Measurements from ENCODE around the gene PAX7.
"Not testable (repeated sequence)": the region's sequence is repeated elsewhere in the genome, so short reads cannot be mapped to it uniquely, and the experiment has no call there.

PAX7 gene

GRCh38 chr1:18749569-18749968 lies 118.9 kb downstream of the PAX7 start:
- DNase-seq (ENCODE audit: low read depth in 1 of 2, low spot score in 1 of 2), result no peak

DNA sequence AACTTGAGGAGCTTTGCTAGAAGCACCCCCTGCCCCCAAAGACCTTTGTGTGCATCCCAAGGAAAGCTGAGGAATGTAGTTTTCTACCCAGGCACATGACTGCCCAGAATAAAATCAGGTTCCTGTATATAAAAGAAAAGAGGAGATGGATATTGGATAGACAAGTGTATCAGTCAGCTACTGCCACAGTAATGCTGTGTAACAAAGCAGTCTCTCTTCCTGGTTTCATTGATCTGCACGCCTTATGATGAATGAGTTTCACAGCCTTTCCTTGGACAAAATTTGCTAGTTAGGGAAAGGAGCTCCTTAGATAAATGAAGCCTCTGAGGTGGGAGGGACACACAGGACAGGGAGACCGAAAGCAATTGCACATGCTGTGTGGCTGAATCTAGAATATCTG lies 120.0 kb downstream of the PAX7 start:
- no peak for DNase-seq (ENCODE audit: low read depth in 1 of 2, low spot score in 1 of 2)

GRCh38 chr1:18751425-18751824 lies 120.8 kb downstream of the PAX7 start:
- no peak for DNase-seq (ENCODE audit: low read depth in 1 of 2, low spot score in 1 of 2)

DNA sequence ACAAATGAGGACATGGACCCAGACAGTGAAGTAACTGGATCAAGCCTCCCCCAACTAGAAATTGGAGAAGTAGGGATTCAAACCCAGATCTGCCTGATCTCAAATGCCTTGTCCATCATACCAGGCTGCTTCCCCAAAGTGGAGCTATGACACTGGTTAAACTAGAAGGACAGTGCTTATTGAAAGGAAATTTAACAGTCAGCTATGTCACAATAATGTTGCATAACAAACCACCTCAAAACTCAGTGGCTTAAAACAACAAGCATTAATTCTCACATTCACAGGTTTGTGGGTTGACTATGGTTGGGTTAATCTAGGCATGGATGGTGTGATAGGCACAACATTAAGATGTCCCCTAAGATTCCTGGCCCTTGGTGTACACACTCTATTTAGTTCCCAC lies 121.8 kb downstream of the PAX7 start:
- no peak for DNase-seq (ENCODE audit: low read depth in 1 of 2, low spot score in 1 of 2)

GRCh38 chr1:18760156-18760555 lies 129.5 kb downstream of the PAX7 start:
- DNase-seq (ENCODE audit: low read depth in 1 of 2, low spot score in 1 of 2), result no peak

DNA sequence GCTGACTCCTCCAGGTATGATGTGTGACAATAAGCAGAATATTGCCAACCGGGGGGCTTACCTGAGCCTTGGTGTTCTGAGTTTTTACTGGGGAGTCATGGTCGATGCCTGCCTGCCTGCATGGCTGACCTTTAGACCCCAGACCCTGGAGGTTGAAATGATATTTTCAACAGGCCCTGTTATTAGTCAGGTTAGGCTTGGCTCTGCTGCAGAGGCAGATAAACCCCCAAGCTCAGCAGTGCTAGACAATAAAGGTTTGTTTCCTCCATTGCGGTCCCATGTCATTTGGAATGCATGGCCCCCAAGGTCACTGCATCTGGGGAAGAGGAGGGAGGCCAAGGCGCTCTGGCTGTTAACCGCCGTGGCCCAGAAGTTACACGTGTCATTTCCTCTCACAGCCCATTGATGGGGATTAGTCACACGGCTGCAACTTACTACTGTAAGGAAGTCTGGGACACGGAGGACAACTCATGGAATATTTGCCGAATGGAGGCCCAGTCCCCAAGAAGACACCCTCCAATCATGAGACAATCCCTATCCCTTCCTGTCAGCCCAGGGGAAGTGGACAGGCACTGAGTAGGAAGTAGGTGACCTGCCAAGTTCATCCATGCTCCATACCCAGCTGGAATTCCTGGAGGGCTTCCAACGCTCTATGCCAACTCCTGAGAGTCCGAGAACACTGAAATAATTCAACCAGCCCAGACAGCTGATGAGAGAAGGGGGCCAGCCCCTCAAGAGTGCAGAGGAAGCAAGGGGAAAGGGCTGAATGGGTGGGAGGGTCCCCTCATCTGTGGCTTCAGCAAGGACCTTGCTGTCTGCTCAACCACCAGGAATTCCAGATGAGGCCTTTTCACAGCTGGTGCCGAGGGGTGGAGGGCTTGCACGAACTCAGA lies 131.5 kb downstream of the PAX7 start:
- no peak for DNase-seq (ENCODE audit: low read depth in 1 of 2, low spot score in 1 of 2)

DNA sequence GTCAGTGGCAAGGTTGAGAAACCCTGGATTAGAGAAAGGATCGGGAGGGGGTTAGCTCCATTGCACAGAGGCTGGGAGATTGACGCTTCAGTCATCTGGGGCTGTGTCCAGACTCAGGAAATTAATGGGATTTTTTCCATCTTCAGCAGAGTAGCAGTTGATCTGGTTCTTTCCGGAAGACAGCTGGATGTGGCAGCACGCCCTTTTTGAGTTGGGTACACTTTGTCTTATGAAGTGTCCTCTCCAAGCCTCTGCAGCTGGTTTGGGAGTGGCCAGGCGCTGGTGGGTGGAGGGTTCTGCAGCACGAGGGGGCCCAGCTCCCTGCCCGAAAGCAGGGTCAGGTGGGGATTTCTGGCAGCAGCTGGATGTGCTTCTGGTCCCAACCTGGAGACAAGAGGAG lies 133.7 kb downstream of the PAX7 start:
- no peak for DNase-seq (ENCODE audit: low read depth in 1 of 2, low spot score in 1 of 2)

- DNase-seq (ENCODE audit: low read depth in 1 of 2, low spot score in 1 of 2), result no peak
These were observed 135.1 kb downstream of the PAX7 start for GRCh38 chr1:18765725-18766124.

DNA sequence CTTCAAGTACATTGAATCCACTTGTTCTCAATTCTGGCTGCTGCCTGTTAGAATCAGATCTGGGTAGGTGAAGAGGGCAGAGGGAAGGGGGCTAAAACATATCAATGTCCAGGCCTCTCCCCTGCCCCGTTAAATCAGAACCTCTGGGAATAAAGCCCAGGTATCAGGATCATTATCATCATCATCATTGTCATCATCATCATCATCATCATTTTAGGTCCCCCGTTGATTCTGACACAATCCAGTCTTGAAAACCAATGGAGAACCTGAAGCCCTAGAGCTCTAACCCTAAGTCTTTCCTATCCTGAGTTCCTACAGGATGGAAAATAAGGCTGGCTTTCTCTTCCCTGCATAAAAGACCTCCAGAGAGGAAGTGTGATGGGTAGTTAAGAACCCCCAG lies 135.7 kb downstream of the PAX7 start:
- no peak for DNase-seq (ENCODE audit: low read depth in 1 of 2, low spot score in 1 of 2)

GRCh38 chr1:18767576-18767975 lies 136.9 kb downstream of the PAX7 start:
- not testable (repeated sequence) for DNase-seq (ENCODE audit: low read depth in 1 of 2, low spot score in 1 of 2)

GRCh38 chr1:18768086-18768485 lies 137.4 kb downstream of the PAX7 start:
- DNase-seq (ENCODE audit: low read depth in 1 of 2, low spot score in 1 of 2), result no peak

- DNase-seq (ENCODE audit: low read depth in 1 of 2, low spot score in 1 of 2), result no peak
These were observed 138.5 kb downstream of the PAX7 start for GRCh38 chr1:18769140-18769539.

GRCh38 chr1:18770799-18771198 lies 140.2 kb downstream of the PAX7 start:
- DNase-seq (ENCODE audit: low read depth in 1 of 2, low spot score in 1 of 2), result no peak

- DNase-seq (ENCODE audit: low read depth in 1 of 2, low spot score in 1 of 2), result no peak
These were observed 143.1 kb downstream of the PAX7 start for GRCh38 chr1:18773753-18774152.

DNA sequence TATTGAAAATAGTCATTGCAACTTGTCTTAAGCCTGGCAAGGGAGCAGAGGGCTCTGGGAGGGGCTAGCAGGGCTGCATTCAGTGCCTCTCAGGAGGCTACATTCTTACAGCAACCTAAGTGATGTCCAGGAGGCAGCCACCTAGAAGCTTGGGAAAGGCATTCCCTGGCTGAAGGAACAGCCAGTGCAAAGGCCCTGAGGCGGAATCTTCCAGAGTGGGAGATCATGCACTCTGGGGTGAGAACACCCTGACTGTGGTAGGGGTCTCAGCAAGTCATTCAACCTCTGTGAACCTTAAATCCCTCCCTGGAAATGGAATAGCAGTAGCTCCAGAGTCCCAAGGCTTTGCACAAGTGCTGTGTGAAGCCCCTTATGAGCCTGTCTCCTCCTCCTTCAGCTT lies 144.7 kb downstream of the PAX7 start:
- no peak for DNase-seq (ENCODE audit: low read depth in 1 of 2, low spot score in 1 of 2)

GRCh38 chr1:18776777-18777176 lies 146.1 kb downstream of the PAX7 start:
- DNase-seq (ENCODE audit: low read depth in 1 of 2, low spot score in 1 of 2), result no peak

- DNase-seq (ENCODE audit: low read depth in 1 of 2, low spot score in 1 of 2), result no peak
These were observed 147.8 kb downstream of the PAX7 start for GRCh38 chr1:18778437-18778836.

- no peak for DNase-seq (ENCODE audit: low read depth in 1 of 2, low spot score in 1 of 2)
These were observed 150.4 kb downstream of the PAX7 start for GRCh38 chr1:18781031-18781430.

DNA sequence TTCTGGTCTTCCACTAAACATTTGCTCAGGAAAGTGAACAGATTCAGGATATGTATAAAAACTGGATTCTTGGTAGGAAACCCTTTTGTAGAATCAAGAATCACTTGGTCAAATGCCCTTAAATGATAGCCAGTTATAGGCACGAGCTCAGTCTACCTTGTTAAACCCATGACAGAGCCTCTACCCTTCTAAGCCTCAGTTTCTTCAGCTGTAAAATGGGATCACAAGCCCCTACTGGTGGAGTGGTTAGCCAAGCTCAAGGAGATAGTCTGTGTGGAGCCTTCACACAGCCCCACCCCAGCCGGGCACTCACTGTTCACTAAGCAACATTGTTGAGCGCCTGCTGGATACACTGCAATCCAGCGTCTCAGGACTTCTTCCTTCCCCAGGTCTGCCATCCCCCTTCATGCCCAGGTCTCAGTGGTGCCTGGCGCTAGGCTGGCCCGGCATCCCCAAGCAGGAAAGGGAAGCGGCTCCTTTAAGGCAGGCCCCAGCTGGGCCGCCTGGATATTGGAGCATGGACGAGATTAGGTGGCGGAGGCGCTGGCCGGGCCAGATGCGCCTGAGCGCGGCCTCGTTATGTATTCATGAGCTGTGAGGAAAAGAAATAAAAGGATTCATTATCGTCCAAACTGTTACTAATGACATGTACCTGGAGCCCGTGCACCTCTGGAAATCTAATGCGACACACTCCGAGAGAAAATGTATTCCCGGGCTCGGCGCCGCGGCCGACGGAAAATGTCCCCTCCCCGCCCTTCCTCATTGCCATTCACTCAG lies 153.2 kb downstream of the PAX7 start:
- no peak for DNase-seq (ENCODE audit: low read depth in 1 of 2, low spot score in 1 of 2)

DNA sequence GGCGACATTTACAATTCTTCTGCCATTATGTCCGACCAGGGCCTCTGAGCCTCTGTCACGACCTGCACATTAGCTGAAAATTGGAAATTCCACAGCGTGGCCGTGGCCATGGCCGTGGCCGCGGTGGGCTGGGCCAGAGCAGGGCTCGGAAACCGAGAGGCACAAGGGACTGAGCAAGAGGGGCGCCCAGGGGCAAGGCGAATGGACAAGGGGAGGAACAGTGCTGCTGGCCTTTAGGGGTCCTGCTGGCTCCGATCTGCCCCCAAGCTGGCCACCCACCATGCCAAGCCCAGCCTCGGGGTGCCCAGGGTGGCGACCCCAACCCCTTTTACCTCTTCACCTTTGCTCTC lies 153.8 kb downstream of the PAX7 start:
- DNase-seq (ENCODE audit: low read depth in 1 of 2, low spot score in 1 of 2), result no peak

- no peak for DNase-seq (ENCODE audit: low read depth in 1 of 2, low spot score in 1 of 2)
These were observed 155.5 kb downstream of the PAX7 start for GRCh38 chr1:18786149-18786548.

DNA sequence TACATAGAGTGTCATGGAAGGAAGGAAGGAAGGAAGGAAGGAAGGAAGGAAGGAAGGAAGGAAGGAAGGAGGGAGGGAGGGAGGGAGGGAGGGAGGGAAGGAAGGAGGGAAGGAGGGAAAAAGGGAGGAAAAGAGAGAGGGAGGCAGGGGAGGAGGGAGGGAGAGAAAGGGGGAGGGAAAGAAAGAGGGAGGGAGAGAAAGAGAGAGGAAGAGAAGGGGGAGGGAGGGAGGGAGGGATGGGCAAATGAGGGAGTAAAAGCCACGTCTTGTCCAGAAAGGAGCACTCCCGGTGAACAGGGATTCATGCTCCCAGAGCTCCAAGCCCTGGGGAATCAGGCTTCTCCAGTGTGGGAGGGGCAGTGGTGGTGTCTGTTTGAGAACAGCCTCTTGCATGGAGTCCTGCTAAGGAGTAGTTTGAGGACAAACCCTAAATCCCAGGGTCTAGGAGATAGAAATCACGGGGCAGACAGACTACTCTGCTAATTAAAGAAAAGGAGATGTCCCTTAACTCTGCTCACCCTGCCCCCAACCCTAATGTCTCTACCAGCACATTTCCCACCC lies 157.3 kb downstream of the PAX7 start:
- DNase-seq (ENCODE audit: low read depth in 1 of 2, low spot score in 1 of 2), result no peak
